ENCODE data around the gene CCDC88C.

CCDC88C gene

GRCh38 chr14:91389150-91389549, 28.5 kb downstream of the CCDC88C start:
- CTCF ChIA-PET: no interaction called here
- H3K4me3 ChIP-seq (ENCODE audit: low read depth, low read length): no peak overlapping the region
- no peak for DNase-seq (ENCODE audit: low read depth, low spot score)
- no peak for TF ChIP-seq CTCF (IDR thresholded peaks at IDR 0.05; ENCODE audit: insufficient read depth, low read length, missing control alignments)
- POLR2A ChIA-PET: no interaction called here

GRCh38 chr14:91388551-91388975, 29.1 kb downstream of the CCDC88C start:
- DNase-seq (ENCODE audit: low read depth, low spot score): no peak
- no peak for TF ChIP-seq CTCF (IDR thresholded peaks at IDR 0.05; ENCODE audit: insufficient read depth, low read length, missing control alignments)
- ChIA-PET CTCF (no interaction called here), POLR2A (no interaction called here)
- H3K4me3 ChIP-seq (ENCODE audit: low read depth, low read length): no peak overlapping the region

GRCh38 chr14:91387951-91388381, 29.7 kb downstream of the CCDC88C start:
- CTCF ChIA-PET: no interaction called here
- no peak overlapping the region for H3K4me3 ChIP-seq (ENCODE audit: low read depth, low read length)
- TF ChIP-seq CTCF (IDR thresholded peaks at IDR 0.05; ENCODE audit: insufficient read depth, low read length, missing control alignments): no peak
- DNase-seq (ENCODE audit: low read depth, low spot score): no peak
- POLR2A ChIA-PET: no interaction called here

DNA sequence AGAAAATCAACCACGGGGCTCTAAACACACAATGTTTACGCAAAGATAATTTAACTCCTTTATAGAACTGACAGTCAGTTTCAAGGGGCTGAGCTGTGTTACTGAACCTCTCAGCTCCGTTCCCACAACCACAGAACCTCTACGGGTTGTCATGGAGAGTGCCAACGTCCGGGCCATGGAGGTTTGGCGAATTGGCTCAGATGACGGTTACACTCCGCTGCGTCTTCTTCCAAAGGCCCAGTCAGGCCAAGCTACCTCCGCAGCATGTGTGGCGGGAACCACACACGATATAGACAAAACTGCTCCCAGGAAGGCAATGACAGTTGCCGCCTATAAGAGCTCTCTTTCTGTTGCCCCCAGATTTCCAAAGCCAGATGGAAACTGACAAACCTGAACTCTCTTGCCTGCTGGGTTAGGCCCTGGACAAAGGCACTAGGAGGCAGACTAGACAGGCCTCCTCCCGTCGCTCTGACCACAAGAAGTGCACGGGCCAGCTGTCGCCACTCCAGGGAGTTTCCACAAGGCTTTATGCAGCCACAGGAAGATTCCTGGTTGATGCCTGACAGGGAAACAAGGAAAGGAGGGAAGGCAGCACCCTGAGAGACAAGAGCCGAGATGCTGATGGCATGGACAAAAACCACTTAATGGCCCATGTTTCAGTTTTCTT, 30.3 kb downstream of the CCDC88C start:
- ChIA-PET POLR2A (no interaction called here), CTCF (no interaction called here)
- DNase-seq (ENCODE audit: low read depth, low spot score): no peak
- H3K4me3 ChIP-seq (ENCODE audit: low read depth, low read length): no peak overlapping the region
- TF ChIP-seq CTCF (IDR thresholded peaks at IDR 0.05; ENCODE audit: insufficient read depth, low read length, missing control alignments): no peak

GRCh38 chr14:91385697-91386096, 31.9 kb downstream of the CCDC88C start:
- POLR2A ChIA-PET: no interaction called here
- H3K4me3 ChIP-seq (ENCODE audit: low read depth, low read length): no peak overlapping the region
- CTCF ChIA-PET: interaction anchor here (0.6 kb wide), 1 partner anchor 34 kb away, joined by 3 read pairs; no protein-coding TSS in a partner anchor
- no peak for DNase-seq (ENCODE audit: low read depth, low spot score)
- no peak for TF ChIP-seq CTCF (IDR thresholded peaks at IDR 0.05; ENCODE audit: insufficient read depth, low read length, missing control alignments)

DNA sequence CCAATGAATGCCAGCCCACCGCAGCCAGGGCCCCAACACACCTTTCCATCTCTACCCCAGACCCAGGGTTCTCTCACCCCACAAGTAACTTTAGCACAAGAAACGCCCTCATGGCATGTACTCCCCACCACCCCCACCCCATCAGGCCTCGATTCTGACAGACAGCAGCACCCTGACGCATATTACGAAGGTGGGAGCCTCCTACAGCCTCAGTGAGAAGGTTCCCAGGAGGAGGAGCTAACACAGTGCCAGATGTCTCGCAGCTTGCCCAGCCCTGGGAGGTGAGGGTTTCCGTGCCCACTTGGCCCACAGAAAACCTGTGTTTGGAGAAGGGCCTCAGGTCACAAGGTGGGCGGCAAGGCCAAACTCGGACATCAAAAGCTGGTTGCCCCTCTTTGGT, 32.4 kb downstream of the CCDC88C start:
- TF ChIP-seq CTCF (IDR thresholded peaks at IDR 0.05; ENCODE audit: insufficient read depth, low read length, missing control alignments): no peak
- POLR2A ChIA-PET: no interaction called here
- CTCF ChIA-PET: interaction anchor here (0.6 kb wide), 1 partner anchor 34 kb away, joined by 3 read pairs; no protein-coding TSS in a partner anchor
- no peak overlapping the region for H3K4me3 ChIP-seq (ENCODE audit: low read depth, low read length)
- no peak for DNase-seq (ENCODE audit: low read depth, low spot score)

Data from AG04449 (cell line).